HL-60 (cell line): ENCODE measurements around the gene SLC6A13.

ENCODE experiments used
- DNase-seq, 2 experiments: peaks; one replicate each; pipeline ENCODE4 v3.0.0-alpha.2; 2010 to 2020; ENCODE audit warnings: low read depth in 1 of 2, low spot score in 1 of 2
- H3K27ac ChIP-seq: fragments of 250-450 bp; sonication (Bioruptor Pico); replicated peaks from 2 replicates; pipeline ENCODE4 v1.5.1; 2020; ENCODE audit warnings: mild to moderate bottlenecking, moderate library complexity
- H3K27me3 ChIP-seq: fragments of 250-450 bp; sonication (Bioruptor Pico); 2 replicates; pipeline ENCODE4 v1.5.1; 2021; ENCODE audit warnings: mild to moderate bottlenecking, moderate library complexity; ENCODE audit not compliant: insufficient read depth, poor library complexity, severe bottlenecking
- H3K4me3 ChIP-seq: replicated peaks from 2 replicates; pipeline ENCODE4 v1.5.1; 2011; ENCODE audit warnings: mild to moderate bottlenecking, control low read depth, low read length; ENCODE audit not compliant: insufficient read depth
- CTCF ChIP-seq: IDR thresholded peaks from one replicate; pipeline ENCODE4 v1.5.1; 2011; ENCODE audit warnings: low read length, control low read depth, inconsistent platforms; ENCODE audit not compliant: insufficient read depth
- GABPA ChIP-seq: IDR thresholded peaks from 2 replicates; pipeline ENCODE4 v1.6.1; 2012; ENCODE audit warnings: low read depth
- POLR2AphosphoS5 ChIP-seq: IDR thresholded peaks from 2 replicates; pipeline ENCODE4 v1.6.1; 2012; ENCODE audit warnings: low read depth
- REST ChIP-seq: IDR thresholded peaks from 2 replicates; pipeline ENCODE4 v1.6.1; 2012; ENCODE audit warnings: low read depth; ENCODE audit not compliant: insufficient replicate concordance
- SPI1 ChIP-seq: IDR thresholded peaks from 2 replicates; pipeline ENCODE4 v1.6.1; 2012; ENCODE audit warnings: low read depth, mild to moderate bottlenecking, borderline replicate concordance

Gene SLC6A13

GRCh38 chr12:267581-268482 is 5.2 kb upstream of the SLC6A13 start:
- TF ChIP-seq REST = no peak
- TF ChIP-seq SPI1 = no peak
- TF ChIP-seq POLR2AphosphoS5 = no peak
- TF ChIP-seq CTCF = no peak
- TF ChIP-seq GABPA = no peak
- no peak for DNase-seq
- Histone ChIP-seq H3K27ac (no peak overlapping the region), H3K4me3 (no peak overlapping the region), H3K27me3 (no peaks in the 10 kb centered on the region)

GRCh38 chr12:265096-265495 is 2.5 kb upstream of the SLC6A13 start:
- Histone ChIP-seq H3K4me3 (no peak overlapping the region), H3K27ac (no peak overlapping the region), H3K27me3 (no peaks in the 10 kb centered on the region)
- TF ChIP-seq REST (no peak), CTCF (no peak), GABPA (no peak), POLR2AphosphoS5 (no peak), SPI1 (no peak)
- no peak for DNase-seq

- Histone ChIP-seq H3K27ac (no peak overlapping the region), H3K4me3 (no peak overlapping the region), H3K27me3 (no peaks in the 10 kb centered on the region)
- no peak for DNase-seq
- no peak for TF ChIP-seq CTCF
- TF ChIP-seq GABPA = no peak
- TF ChIP-seq REST = no peak
- no peak for TF ChIP-seq SPI1
- no peak for TF ChIP-seq POLR2AphosphoS5
Observed at GRCh38 chr12:264269-264668, 1.6 kb upstream of the SLC6A13 start.
